Measurements from ENCODE around the gene GPR62.

Gene GPR62

GRCh38 chr3:51955893-51956770 is 951 bp downstream of the GPR62 start:
- DNase-seq, result no peak

GRCh38 chr3:51957520-51958205 is 2.5 kb downstream of the GPR62 start:
- no peak for DNase-seq

- DNase-seq, result no peak
Measured at GRCh38 chr3:51958603-51959521, 3.7 kb downstream of the GPR62 start.

GRCh38 chr3:51959651-51960050 is 4.5 kb downstream of the GPR62 start:
- DNase-seq, result no peak

- DNase-seq, result no peak
Measured at GRCh38 chr3:51960386-51960785, 5.2 kb downstream of the GPR62 start.

- DNase-seq, result no peak
Measured at GRCh38 chr3:51961011-51961410, 5.8 kb downstream of the GPR62 start.

- no peak for DNase-seq
Measured at GRCh38 chr3:51961602-51962569, 6.7 kb downstream of the GPR62 start.

- no peak for DNase-seq
Measured at GRCh38 chr3:51962854-51963530, 7.8 kb downstream of the GPR62 start.

GRCh38 chr3:51963951-51964451 is 8.8 kb downstream of the GPR62 start:
- no peak for DNase-seq

- no peak for DNase-seq
Measured at GRCh38 chr3:51964521-51964920, 9.3 kb downstream of the GPR62 start.

GRCh38 chr3:51966016-51966415 is 10.8 kb downstream of the GPR62 start:
- no peak for DNase-seq

- DNase-seq, result no peak
Measured at GRCh38 chr3:51966486-51966885, 11.3 kb downstream of the GPR62 start.

- no peak for DNase-seq
Measured at GRCh38 chr3:51966922-51967383, 11.8 kb downstream of the GPR62 start.

- no peak for DNase-seq
Measured at GRCh38 chr3:51967384-51968169, 12.4 kb downstream of the GPR62 start, which contains the start of gene PCBP4. TSS of gene PCBP4 (minus strand) at chr3:51967454. CDS start at chr3:51961240, 6,214 bp downstream.

- DNase-seq, result no peak
Measured at GRCh38 chr3:51968170-51968775, 13.1 kb downstream of the GPR62 start.

- DNase-seq, result no peak
Measured at GRCh38 chr3:51968883-51969678, 13.9 kb downstream of the GPR62 start.

- DNase-seq, result no peak
Measured at GRCh38 chr3:51969841-51970240, 14.7 kb downstream of the GPR62 start.

GRCh38 chr3:51970606-51971300 is 15.6 kb downstream of the GPR62 start:
- no peak for DNase-seq
